AG09319 (cell line): ENCODE measurements around the gene SPARC.

Experiments
- DNase-seq: peaks from one replicate; pipeline ENCODE4 v3.0.0-alpha.2; 2010; ENCODE audit warnings: low read depth; ENCODE audit errors: extremely low read depth
- CTCF ChIP-seq: IDR thresholded peaks from 2 replicates; pipeline ENCODE4 v1.5.1; 2011; ENCODE audit warnings: low read depth, mild to moderate bottlenecking, inconsistent platforms, low read length, moderate library complexity

Gene SPARC

GRCh38 chr5:151679421-151680155 is 7.1 kb downstream of the SPARC start:
- no peak for DNase-seq

GRCh38 chr5:151678713-151679112 is 8.0 kb downstream of the SPARC start:
- no peak for DNase-seq
- TF ChIP-seq CTCF: no peak

More at GRCh38 chr5:151679421-151680155, 7.1 kb downstream of the SPARC start:
- TF ChIP-seq CTCF: no peak

- DNase-seq: no peak
- no peak for TF ChIP-seq CTCF
Measured at GRCh38 chr5:151677776-151678545, 8.8 kb downstream of the SPARC start.

- no peak for TF ChIP-seq CTCF
- DNase-seq: no peak
Measured at GRCh38 chr5:151676719-151677118, 10.0 kb downstream of the SPARC start.

- no peak for TF ChIP-seq CTCF
Measured at GRCh38 chr5:151676314-151676712, 10.4 kb downstream of the SPARC start.

GRCh38 chr5:151675611-151676313 is 11.0 kb downstream of the SPARC start:
- TF ChIP-seq CTCF: no peak
- no peak for DNase-seq

More at GRCh38 chr5:151676314-151676712, 10.4 kb downstream of the SPARC start:
- DNase-seq: no peak
